Uterus (tissue), 2 donors: ENCODE measurements around the gene HYCC1.

Source experiments
- CTCF ChIP-seq, 4 experiments: fragments of 200-600 bp in 2 of 4; fragments of 450-650 bp in 2 of 4; sonication (generic) in 2 of 4; IDR thresholded peaks; one replicate each; pipeline ENCODE4 v1.5.1; 2016 to 2019; ENCODE audit warnings: antibody characterized with exemption in 4 of 4, mild to moderate bottlenecking in 2 of 4, moderate library complexity in 1 of 4
- POLR2A ChIP-seq, 2 donors: fragments of 450-650 bp; IDR thresholded peaks; one replicate each; pipeline ENCODE4 v1.6.1; 2016; ENCODE audit warnings: antibody characterized with exemption in 2 of 2, mild to moderate bottlenecking in 1 of 2, moderate library complexity in 1 of 2

GRCh38 chr7:22969010-22969431 lies 44.9 kb downstream of the HYCC1 start:
- TF ChIP-seq CTCF (IDR thresholded peaks at IDR 0.05) (no peak), POLR2A (IDR thresholded peaks at IDR 0.05) (no peak)
